OCI-M2 (cell line): ENCODE results near the gene C11orf98.
"Not testable (repeated sequence)": the region's sequence is repeated elsewhere in the genome, so short reads cannot be mapped to it uniquely, and the experiment has no call there.

Experiments
- DNase-seq: peaks from one replicate; lab custom pipeline; 2025; ENCODE audit not compliant: unreplicated experiment; lab: John Stamatoyannopoulos, UW

C11orf98 gene

DNA sequence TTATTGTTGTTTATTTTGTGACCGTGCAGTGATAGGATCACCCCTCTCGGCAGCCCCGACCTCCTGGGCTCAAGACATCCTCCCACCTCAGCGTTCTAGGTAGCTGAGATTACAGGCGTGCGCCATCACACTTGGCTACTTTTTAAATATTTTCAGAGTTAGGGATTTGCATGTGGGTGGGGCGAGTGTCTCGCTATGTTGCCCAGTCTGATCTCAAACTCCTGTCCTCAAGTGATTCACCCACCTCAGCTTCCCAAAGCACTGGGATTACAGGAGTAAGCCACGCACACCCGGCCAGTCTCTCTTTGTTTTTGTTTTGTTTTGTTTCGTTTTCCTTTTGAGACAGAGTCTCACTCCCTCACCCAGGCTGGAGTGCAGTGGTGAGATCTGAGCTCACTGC, 10.7 kb downstream of the C11orf98 start:
- DNase-seq = no peak

DNA sequence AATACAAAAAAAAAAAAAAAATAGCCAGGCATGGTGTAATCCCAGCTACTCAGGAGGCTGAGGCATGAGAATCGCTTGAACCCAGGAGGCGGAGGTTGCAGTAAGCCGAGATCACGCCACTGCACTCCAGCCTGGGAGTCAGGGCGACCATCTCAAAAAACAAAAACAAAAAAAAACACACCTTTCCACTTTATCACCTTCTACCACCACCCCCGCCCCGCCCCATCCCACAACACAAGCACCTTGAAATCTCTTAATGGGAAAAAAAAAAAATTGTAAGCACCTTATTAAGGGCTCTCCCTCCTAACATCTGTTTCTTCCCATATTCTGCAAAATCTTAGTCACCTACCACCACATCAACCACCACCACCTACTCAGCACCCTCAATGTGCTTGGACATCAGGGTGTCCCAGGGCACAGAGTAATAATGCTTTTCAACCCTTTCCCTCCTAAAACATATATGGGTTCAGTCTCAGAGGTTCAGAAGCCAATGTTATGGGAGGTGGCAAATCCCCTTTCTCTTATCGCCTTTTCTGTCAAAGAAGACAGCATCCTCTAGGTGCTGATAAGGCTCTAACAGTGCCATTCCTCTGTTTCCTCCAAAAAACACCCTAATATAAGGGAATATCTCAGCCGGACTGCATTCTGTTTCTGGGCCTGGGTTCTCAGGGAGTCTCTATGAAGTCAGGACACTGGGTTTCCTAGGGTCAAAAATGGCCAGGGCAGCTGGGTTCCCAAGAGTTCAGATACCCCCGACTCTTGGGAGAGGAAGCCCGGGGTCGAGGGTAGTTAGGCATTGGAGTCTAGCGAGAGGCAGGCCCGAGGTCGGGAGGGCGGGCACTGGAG, 12.6 kb downstream of the C11orf98 start:
- no peak for DNase-seq

DNA sequence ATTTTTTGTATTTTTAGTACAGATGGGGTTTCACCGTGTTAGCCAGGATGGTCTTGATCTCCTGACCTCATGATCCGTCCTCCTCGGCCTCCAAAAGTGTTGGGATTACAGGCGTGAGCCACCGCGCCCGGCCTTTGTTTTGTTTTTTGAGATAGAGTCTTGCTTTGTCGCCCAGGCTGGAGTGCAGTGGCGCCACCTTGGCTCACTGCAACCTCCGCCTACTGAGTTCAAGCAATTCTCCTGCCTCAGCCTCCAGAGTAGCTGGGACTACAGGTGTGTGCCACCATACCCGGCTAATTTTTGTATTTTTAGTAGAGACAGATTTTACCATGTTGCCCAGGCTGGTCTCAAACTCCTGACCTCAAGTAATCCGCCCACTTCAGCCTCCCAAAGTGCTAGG, 14.7 kb downstream of the C11orf98 start:
- not testable (repeated sequence) for DNase-seq

DNA sequence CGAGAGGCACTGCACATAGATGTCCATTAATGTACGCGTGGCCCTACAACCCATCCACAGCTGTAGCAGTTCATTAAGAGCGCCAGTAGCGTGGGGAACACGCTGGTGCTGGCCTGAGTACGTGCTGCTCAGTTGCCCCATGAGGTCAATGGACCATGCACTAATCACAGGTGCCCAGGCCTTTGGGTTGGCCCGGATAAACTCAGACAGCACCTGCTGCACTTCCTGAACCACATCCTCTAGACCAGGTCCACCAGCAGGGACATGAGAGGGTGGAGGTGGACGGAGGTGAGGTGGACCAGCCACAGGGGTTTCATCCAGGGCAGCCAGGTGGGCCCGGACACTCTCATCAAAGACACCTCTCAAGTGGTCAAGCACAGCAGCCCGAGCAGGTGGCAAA, 15.5 kb downstream of the C11orf98 start:
- DNase-seq = no peak

DNA sequence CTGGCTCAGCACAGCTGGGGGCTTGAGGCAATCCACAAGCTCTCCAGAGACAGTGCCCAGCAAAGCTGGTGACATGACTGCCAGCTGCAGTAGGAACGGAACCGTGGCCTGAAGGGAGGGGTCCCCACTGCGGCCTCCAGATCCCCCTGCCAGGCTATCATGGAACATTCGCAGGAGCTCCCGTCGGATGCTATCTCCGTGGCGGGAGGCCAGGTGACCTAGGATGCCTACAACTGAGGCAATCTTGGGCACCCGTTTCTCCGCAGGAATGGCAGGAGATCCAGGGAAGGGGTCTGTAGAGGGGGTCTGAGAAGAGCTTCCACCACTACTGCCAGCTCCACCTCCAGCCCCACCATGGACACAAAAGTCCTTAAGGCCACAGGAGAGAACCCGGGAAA, 16.0 kb downstream of the C11orf98 start:
- DNase-seq = no peak

DNA sequence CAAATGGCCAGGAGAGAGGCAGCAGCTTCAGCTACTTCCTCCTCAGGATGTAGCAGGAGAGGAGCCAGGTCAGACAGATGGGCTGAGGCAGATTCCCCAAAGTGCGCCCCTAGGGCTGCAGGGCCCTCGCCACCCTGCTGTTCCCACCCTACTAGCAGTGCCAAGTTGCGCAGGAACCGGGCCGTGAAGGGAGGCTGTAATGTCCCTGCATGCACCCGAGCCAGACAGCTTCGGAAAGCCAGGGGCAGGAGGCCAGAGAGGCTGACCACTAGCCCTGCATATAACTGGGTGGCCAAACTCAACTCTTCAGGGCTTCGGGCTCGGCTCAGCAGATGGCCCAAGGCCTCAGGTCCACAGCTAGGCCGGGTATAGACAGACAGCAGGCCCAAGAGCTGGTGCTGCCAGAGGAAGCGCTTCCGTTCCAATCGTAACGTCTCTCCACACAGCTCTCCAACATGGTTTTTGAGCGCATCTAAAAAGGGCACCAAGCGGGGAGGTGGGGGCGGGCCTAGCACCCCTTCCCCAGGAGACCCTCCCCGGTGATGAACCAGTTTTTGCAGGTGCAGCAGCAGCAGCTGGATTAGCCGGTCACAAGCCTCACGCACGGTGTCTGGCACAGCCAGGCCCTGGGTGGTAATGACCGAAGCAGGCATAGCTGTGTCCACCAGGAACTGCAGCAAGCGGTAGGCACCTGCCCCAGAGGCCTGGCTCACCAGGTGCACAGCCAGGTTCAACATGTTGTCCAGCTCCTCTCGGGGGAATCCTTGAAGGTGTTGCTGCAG, 16.6 kb downstream of the C11orf98 start:
- no peak for DNase-seq

DNA sequence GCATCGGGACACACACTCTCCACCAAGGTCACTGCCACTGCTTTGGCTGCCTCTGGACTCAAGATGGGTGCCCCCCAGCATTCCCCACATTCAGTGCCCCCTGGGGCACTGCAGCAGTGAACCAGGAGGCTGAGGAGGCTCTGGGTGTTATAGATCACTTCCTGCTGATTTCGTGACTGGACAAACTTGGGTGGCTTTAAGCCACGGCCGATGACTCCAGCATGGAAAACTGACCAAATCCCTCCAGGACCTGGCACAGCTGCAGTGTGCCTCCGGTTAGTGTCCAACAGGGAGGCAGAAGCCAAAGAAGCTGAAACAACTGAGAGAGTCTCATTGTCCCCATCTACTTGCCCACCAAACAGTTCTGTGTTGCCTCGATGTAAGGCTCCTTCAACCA, 17.4 kb downstream of the C11orf98 start:
- no peak for DNase-seq

DNA sequence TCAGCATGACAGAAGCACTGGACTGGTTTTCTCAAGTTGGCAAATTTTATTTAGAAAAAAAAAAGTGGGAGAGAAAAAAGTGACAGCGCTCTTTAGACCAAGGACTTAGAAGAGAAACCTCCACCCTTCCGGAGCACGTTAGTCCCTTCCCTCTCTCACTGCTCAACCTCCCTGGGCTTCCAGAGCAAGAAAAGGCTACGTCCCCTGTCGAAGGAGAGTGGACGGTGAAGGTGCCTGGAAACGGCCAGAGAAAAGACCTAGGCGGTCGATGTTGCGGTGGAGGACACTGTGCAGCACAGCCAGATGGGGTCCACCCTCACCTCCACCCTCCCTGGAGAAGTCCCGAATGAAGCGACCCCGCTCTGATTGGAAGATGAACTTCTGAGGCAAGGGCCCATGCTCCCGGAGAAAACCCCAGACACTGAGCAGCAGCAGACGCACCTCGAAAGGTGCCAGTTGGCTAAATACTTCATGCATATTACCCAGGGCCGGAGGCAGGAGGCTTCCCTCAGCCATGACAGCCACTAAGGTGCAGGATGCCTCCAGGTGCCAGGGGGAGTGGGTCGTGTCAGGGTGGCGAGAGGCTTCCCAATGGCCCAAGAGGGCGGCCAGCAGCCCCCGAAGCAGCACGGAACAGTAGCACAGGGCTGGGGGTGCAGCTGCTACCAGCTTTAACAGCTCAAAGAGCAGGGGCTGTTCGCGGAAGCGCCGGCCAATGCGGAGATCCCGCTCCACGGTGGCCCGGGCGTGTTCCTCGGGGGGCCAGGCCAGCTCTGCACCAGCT, 18.0 kb downstream of the C11orf98 start:
- no peak for DNase-seq

DNA sequence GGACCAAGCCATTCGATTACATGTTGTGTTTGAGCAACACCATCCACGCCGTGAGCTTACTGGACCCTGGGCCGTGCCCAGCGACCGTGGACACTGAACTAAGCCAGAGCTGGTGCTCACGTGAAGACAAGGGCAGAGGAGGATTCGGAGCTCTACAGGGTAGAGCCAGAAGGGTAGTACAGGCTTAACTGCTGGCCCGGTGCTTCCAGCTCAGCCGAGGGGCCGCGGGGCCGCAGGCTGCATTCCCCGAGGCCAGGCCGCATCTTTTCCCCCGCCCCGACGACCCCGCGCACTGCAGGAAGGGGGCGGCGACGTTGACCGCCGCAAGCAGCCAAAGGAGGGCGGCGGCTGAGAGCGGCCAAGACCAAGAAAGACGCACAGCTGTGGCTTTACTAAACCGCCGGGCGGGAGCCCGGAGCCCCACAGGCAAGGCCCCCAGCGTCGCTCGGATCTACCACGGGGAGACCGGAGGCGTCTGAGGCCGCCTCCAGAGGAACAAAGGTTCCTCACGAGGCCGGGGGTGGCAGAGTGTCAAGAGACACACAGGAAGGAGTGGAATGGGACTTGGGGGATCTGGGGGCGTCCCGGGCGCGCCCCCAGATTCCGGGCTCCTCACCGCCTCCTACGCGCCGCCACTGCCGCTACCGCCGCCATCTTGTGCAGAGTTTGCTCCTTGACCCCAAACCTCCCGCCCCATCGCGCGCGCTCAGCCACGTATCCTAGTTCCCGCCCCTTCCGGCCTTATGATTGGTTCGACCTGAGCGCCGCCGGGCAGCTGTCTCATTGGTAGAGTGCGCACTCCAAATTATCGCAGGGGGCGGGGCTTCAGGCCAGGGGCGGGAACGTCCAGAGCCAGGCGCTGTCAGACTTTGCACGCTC, 18.8 kb downstream of the C11orf98 start, which contains the start of gene GANAB:
Gene GANAB, minus strand, starts transcription at position 668 of the 879 bp plus-strand sequence. Its CDS starts 14 bp downstream, at position 654.
- peak; percentile 84 for DNase-seq

DNA sequence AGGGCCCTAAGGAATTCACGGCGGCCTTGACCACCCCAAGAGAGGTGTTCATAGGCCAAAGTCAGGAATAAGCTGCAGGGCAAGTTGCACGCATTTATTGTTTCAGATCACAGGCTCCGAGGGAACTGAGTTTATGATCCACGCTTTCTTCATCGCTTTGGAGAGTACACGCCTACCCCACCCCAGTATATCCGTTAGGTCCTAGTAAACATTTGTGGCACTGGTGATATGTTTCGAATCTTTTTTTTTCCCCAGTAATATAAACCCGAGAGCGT, 19.4 kb downstream of the C11orf98 start:
- no peak for DNase-seq

DNA sequence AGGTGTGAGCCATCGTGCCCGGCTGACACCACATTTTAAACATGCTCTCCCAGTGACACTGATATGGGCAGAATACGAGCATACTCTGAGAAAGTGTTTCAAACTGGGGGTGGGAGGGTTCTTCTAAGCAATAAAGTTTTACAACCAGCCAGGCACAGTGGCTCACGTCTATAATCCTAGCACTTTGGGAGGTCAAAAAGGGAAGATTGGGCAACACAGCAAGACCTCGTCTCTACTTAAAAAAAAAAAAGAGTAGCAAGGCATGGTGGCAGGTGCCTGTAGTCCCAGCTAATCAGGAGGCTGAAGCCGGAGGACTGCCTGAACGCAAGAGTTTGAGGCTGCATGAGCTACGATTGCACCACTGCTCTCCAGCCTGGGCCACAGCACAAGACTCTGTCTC, 20.8 kb downstream of the C11orf98 start:
- no peak for DNase-seq

DNA sequence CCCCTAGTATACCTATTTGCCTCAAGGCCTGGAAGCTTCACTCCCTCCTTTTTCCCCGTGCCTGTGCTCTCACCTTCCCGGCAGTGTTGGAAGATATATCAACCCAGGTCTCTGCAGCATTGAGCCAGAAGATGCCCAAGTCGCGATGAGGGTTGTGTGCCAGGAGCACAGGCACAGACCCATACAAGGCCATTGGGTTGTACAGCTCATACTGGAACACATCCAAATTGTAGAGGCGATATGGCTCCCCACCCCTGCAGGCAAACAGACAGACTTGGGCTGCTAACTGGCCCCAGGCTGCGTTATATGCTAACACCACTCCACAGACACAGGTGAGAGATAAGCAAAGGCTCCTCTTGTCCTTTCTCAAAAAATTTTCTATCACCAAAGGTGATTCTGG, 32.5 kb downstream of the C11orf98 start:
- no peak for DNase-seq

DNA sequence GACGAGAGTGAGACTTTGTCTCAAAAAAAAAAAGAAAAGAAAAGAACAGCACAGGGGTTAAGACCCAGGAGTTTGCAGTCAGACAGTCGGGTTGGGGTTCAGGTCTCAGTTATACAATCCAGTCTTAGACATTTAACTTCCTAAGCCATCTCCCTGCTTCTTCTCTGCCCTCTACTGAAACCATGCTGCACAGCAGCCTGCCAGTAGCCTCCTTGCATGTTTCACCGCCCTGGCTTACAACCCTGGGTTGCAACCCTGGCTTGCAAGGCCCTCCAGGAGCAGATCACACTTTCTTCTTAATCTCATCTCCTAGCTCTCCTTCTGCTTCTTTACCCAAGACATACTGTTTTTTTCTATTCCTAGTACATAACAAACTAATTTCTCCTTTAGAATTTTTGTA, 37.3 kb downstream of the C11orf98 start:
- no peak for DNase-seq

DNA sequence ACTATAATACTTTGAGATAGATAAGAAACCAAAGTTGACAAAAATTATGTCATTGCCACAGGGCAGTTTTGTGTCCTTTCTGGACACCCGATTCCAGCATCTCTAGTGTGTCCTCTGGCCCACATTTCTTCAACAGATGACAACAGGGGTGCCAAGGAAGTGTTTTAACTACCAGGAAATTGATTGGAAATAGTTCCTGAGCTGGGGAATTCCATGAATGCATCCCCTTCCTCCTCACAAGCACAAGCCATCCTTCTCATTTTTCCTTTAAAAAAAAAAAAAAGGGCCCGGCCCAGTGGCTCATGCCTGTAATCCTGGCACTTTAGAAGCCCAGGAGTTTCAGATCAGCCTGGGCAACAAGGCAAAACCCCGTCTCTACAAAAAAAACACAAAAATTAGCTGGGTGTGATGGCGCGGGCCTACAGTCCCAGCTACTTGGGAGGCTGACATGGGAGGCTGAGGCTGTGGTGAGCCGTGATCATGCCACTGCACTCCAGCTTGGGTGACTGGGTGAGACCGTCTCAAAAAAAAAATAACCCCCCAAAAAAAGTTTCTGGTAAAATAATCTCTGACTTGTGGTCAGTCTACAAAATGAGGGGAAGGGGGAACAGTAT, 42.4 kb downstream of the C11orf98 start:
- DNase-seq = no peak

DNA sequence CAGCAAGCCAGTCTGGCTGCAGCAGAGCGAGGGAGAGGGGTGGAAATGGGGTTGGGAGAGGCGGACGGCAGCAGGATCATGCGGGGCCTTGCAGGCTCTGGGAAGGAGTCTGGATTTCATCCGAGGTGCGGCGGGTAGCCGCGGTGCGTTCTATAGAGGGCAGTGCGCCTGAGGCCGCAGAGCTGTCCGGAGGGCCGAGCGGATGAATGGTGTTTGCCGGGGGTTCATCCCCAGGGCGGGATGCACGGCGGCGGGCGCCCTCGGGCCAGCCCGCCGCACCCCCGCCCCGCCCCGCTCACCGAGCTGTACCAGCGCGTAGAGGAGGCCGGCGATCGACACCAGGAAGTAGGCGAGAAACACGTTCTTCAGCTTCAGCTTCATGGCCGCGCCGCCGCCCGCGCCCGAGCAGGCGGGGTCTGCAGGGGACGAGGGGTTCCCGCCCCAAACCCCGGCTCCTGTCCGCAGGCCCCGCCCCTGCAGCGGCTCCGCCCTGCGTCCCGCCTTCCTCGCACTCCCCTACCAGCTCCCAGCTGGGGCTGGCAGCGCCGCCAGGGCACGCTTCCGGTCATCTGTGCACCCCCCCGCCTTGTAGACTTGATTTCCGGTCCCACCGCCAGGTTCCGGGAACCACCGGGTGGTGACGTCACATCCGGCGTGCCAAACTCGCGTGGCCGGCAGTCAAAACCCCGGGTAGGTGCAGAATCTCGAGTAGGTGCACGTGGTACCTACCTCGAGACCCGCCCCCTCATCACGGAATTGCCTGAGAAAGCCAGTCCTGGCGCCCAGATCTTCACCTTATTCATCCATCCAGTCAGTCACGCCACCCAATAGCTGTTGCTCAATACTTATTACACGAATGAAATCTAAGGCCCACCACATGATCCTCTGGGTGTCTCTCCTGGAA, 43.2 kb downstream of the C11orf98 start, which contains the start of gene B3GAT3:
Gene B3GAT3, minus strand, starts transcription at position 420 of the 904 bp plus-strand sequence. Its CDS starts 39 bp downstream, at position 381.
- peak; percentile 87 for DNase-seq

DNA sequence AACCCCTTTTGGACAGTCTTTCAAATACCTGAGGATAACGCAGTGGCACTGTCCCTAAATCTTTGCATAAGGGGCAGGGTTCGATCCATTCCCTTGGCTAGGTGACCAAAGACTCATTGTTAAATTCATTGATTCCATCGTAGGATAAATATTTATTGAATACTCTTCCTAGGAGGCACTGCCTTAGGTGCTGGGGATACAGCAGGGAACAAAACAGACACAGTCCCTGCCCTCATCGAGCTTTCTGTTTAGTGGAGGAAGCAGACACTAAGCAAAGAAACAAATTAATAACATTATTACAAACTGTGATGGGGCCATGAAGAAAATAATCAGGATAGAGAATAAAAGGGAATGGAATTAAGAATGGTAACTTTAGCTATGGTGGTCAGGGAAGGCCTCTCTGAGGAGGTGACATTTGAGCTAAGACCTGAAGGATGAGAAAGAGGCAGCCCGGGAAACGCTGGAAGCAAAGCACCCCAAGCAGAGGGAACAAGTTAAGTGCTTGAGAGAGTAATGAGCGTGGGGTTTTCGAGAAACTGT, 43.9 kb downstream of the C11orf98 start:
- DNase-seq = no peak

DNA sequence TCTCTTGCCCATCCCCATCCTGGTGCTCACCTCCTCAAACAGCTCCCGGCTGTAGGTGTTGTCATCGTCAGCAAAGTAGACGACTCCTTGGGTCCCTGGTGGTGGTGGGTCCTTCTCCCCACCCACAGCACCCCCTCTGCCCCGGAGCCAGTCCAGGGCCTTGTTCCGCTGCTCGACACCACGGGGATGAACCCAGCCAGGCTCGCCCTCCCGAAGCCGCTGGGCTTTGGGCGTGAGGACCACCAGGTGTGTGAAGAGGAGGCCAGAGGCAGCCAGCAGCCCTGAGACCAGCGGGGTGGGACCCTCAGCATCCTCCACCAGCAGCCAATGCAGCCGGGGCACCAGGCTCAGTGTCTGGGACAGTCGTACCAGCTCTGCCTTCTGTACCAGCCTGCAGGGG, 48.1 kb downstream of the C11orf98 start:
- not testable (repeated sequence) for DNase-seq

DNA sequence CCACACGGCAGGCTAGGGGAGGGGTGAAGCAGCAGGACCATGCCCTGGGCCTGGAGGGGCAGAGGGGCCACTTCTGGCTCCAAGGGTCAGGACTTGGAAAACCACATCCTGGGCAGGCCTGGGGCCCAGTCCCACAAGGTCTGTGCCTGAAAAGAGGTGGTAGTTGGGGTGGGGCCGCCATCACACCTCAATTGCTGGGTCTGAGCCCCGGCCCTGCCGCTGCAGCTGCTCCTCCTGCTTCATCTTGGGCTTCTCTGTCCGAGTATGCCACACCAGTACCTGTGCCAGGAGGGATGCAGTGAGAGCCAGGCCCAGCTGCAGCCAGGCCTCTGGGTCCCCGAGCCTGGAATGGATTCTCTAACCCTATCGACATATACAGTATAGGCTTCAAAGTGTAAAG, 49.5 kb downstream of the C11orf98 start:
- DNase-seq = no peak

DNA sequence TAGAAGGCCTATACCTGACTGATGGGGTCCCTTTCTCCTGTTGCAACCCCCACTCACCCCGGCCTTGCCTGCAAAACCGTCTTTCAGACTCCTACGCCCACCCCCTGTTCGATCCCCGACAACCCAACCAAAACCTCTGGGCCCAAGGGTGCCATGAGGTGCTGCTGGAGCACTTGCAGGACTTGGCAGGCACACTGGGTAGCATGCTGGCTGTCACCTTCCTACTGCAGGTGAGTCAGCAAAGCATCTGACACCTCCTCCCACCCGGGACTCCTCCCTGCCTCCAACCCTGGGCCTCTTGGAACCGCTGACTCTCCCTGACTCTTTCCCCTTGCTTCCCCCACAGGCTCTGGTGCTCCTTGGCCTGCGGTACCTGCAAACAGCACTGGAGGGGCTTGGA, 50.7 kb downstream of the C11orf98 start:
- no peak for DNase-seq
